Lung microvascular endothelial cell (primary cell): Measurements from ENCODE around the gene FERMT2. TPM values are rescaled to one million over a fixed set of nuclear protein-coding genes. Genes with fewer than 3 reads are reported as not detected.

Source experiments
- DNase-seq, 2 donors: peaks; one replicate each; pipeline versions ENCODE4 v3.0.0 to v3.0.0-alpha.2; 2010; ENCODE audit warnings: low read depth in 2 of 2
- total RNA-seq: library from RNA; depleted of rRNA; stranded (reverse); fragments of >200 nt; gene quantifications from 2 replicates; pipeline ENCODE4 v1.2.1, GENCODE V29; 2014

The FERMT2 gene
- total RNA-seq, 1 donor from 2014 or later, result 61.3 TPM

DNA sequence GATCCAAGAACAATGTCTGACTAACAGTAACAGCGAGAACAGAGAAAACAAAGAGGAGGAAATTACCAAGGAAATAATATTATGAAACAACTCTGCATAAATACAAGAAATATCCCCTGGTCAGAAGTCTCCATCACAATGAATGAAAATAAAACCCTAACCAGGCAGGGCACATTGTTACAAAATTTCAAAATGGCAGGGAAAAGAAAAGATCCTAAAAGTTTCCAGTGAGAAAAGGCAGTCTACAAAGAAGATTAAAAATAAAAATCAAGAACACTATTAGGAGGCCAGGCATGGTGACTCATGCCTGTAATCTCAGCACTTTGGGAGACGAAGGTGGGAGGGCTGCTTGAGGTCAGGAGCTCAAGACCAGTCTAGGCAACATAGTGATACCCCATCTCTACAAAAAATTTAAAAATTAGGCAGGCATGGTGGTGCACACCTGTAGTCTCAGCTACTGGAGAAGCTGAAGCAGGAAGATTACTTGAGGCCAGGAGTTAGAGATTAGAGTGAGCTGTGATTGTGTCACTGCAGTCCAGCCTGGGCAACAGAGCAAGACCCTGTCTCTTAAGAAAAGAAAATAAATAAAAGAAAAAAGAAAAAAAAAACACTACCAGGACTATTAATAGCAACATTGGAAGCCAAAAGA lies 47.8 kb downstream of the FERMT2 start:
- peak; percentile 42 to 51 for DNase-seq

DNA sequence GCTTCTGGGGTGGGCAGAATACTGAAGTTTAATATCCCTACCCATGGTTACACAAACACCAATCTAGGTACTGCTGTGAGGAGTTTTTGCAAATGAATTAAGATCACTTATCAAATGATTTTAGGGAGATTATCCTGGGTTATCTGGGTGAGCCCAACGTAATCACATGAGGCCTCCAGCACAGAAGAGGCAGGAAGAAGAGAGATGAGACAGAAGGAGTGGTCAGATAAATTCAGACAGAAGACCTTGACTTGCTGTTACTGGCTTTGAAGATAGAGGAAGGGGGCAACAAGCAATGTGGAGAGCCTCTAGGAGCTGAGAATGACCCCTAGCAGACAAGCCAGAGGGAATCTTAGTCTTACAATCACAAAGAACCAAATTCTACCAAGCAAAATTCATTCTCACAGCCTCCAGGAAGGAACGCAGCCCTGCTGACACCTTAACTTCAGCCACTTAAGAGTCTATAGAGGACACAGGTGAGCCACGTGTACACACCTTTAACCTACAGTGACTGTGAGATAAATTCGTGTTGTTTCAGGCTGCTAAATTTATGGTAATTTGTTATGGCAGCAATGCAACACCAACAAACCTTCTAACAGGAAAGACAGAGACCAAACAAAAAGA lies 49.4 kb downstream of the FERMT2 start:
- DNase-seq, result no peak

DNA sequence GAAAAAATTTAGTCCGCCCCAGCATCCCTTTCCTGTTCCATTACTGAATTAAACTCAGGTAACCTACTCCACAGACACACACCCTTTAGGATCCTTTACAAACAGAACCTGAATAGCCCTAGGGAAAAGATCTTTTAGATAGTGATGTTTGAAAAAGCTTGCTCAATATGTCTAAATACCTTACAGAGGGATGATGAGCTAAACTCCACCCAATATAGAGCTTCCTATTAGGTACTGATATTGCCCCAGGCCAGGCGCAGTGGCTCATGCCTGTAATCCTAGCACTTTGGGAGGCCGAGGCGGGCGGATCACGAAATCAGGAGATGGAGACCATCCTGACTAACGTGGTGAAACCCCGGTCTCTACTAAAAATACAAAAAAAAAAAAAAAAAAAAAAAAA lies 50.1 kb downstream of the FERMT2 start:
- no peak for DNase-seq

DNA sequence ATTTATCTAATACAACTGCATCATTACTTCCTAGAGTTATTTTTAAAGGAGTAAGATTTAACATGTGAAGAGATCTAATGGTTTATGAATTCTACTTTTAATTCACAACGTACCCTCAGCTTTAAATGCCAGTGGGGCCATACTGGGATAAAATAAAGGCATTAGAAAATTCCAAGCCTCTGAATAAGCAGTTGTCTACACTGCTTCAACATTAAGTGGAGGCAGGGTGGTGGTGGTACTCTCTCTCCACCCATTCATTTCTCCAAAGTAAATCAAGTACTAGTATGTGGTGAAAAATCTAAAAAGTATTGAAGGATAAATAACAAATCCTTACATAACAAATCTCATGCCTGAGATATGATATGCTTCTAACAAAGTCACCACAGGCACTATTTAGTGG lies 52.4 kb downstream of the FERMT2 start:
- DNase-seq, result no peak

DNA sequence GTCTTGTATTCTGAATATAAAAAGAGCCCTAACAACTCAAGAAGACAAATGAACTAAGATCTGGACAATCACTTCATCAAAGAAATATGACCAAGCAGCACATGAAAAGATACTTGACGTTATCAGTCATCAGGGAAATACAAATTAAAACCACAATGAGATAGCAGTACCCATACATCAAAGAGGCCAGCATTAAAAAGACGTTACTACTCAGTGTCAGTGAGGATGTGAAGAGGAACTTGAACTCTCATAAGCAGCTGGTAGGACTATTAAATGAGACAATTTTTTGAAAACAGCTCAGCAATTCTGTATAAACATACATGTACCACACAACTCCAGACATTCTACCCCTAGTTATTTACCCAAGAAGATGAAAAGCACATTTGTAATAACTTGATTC lies 55.9 kb downstream of the FERMT2 start:
- DNase-seq, result peak in 1 of 2 donors; percentile 40

DNA sequence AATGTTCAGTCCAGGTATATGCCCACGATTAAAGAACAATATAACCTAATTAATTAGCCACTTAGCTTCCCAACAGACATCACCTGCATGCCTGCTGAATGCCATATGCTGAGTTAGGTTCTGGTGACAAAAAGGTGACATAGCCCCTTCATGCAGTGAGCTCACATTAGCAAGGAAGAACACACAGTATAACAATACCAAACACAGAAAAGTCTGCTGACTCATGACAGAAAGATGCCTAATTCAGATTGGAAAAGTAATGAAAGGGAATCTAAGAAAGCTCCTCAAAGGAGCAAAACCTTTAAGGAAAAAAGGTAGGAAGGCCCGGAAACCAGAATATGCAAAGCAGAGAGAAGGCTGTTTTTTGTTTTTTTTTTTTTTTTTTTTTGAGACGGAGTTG lies 59.0 kb downstream of the FERMT2 start:
- no peak for DNase-seq

DNA sequence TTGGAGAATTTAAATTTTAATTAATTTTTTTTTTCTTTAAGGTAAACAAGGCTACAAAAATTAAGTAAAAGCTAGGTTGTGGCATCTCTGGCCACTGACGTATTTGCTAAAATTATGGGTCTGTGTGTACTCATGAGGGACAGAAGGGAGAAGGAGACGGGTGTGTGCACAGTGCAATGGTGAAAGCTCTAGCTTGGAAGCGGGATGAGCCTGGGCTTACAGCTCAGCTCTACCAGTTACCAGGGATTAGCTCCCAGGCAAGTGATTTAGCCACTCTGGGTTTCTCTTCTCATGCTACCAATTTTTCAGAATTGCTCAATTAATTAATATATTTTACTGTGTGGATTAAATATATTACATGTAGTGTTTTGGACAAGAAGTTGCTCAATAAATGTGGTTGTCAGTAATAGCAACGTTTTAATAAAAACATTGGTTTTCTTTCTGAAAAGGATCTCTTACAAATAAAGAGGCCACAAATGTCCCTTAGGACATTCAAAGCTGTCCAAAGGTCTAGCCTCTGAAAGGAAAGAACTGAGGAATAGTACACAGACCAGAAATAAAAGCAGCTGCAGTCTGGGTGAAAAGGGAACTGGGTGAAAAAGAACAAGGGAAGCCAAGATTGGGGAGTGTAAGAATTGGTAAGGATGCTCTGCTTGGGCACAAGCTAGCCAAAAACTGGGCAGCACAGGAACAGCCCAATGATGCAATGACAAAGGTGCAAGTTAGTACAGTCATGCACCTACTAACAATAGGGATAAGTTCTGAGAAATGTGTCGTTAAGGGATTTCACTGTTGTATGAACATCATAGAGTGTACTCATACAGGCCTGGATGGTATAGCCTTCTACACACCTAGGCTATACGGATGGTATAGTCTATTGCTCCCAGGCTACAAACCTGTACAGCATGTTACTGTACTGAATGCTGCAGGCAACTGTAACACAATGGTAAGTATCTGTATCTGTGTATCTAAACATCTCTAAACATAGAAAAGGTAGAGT lies 61.7 kb downstream of the FERMT2 start:
- no peak for DNase-seq

DNA sequence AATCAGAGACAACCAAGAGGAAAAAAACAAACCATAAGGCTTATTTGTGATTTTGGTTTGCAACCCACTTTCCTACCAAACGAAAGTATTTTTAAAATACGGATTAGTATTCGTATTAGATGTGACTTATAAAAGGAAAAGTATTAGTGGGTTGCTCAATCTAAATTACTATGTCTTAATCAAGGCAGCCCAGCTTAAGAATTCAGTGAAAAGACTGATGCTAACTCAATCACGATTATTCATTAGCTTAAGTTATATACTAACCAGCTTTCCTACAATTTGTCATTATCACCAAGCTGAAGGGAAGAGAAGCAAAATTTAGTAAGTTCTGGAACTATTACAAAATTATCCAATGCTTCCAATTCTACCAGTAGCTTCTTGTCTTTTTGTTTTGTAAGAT lies 62.7 kb downstream of the FERMT2 start:
- no peak for DNase-seq

DNA sequence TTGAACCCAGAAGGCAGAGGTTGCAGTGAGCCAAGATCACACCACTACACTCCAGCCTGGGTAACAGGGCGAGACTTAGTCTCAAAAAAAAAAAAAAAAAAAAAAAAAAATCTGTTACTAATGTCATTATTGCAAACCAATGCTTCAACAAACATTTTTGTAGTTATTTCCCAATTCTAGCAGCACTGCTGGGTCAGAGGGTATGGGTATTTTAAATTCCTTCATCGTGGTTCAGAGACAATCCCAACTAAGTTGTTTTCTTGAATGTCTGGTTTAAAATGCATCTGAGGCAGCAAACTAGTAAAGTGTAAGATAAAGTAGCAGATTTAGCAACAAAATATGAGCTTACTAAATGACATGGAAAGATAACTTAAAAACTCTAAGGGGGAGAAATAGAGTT lies 65.6 kb downstream of the FERMT2 start:
- no peak for DNase-seq

DNA sequence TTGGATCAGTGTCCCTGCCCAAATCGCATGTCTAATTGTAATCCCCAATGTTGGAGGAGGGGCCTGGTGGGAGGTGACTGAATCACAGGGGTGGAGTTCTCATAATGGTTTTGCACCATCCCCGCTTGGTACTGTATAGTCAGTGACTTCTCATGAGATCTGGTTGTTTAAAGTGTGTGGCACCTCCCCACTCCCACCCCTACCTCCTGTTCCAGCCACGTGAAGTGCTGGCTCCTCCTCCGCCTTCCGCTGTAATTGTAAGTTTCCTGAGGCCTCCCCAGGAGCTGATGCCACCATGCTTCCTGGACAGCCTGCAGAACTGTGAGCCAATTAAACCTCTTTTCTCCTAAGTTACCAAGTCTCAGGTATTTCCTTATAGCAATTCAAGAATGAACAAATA lies 67.2 kb downstream of the FERMT2 start:
- DNase-seq, result no peak

DNA sequence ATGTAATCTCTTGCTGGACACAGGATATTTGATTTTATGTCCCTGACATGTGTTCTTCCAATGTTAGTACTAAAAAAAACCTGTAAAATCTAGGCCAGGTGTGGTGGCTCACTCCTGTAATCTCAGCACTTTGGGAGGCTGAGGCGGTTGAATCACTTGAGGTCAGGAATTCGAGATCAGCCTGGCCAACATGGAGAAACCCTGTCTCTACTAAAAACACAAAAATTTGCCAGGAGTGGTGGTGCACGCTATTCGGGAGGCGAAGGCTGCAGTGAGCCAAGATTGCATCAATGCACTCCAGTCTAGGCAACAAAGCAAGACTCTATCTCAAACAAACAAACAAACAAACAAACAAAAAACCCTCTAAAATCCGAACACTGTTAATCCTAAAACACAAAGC lies 68.0 kb downstream of the FERMT2 start:
- DNase-seq, result no peak

DNA sequence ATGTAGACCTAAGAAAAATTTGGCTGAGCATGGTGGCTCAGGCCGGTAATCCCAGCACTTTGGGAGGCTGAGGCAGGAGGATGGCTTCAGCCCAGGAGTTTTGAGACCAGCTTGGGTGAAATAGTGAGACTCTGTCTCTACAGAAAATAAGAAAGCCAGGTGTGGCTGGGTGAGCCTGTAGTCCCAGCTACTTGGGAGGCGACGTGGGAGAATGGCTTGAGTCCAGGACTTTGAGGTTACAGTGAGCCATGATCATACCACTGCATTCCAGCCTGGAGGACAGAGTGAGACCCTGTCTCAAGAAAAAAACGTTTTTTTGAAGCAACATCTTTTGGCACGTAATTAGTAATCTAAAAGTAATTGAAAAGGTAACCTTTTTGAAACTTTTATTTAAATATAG lies 70.9 kb downstream of the FERMT2 start:
- no peak for DNase-seq

DNA sequence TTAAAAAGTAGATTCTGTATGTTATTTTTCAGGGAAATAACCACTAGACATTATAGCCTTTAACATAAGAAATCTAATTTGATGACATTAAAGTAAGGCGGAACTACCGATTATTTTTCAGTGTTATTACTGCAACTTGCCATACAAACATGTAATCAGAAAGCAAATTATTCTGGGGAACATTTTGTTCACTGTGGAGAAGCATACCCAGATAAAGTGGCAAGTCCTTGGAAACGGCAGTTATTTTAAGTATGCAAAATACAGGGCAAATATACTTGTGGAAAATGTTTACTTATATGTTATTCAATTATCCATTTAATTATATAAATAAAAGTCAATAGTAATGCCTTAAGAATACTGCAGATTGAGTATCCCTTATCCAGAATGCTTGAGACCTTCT lies 71.9 kb downstream of the FERMT2 start:
- DNase-seq, result no peak

DNA sequence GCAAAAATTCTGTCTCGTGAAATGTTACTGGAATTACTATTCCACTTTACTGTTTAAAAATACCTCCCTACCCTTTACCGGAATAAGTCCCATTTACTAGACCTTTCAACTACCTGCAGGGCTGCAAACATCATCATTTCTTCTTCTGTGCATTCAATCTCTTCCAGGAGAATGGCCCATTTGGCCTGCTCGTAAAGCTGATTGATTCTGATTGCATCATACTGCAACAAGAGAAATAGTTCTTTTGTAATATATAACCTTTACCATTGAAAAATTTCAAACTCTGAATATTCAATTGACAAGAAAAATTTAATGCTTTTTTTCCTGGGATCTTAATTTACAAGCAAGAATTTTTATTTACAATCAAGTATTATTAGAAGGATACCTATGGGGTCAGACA lies 72.4 kb downstream of the FERMT2 start:
- DNase-seq, result no peak

DNA sequence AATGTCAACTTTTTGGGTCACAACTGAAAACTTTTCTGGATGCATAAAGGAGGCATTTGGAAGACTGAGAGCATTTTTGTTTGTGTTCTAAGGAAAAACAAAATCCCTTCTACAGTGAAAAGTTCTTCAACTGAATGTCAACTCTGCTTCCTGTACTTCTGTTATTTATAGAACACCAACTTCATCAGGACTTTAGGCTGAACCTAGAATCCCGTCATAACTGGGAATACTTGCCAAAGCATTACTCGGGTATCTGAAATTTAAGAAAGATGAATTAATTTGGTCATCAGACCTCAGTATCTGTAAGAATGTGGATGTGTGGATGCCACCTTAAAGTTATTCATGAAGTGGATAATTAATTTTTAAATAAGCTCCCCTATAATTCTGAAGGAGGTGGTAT lies 73.2 kb downstream of the FERMT2 start:
- DNase-seq, result peak in 1 of 2 donors; percentile 56

DNA sequence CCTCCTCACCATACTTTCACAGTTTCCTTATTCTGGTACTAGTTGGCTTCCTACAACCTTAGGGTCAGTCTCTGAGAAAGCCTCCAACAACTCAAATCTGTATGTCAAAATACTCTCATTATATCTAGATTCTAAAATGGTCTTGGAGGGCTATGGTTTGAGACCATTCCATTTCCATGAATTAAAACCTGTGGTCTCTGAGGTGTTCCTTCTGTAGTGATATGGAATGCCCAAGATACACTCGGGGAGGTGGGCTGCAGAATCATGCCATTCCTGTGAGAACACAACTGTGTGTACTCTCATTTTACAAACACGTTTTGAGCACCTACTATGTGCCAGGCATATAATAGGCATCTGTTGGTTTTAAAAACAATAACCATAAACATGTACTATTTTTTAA lies 74.0 kb downstream of the FERMT2 start:
- no peak for DNase-seq

DNA sequence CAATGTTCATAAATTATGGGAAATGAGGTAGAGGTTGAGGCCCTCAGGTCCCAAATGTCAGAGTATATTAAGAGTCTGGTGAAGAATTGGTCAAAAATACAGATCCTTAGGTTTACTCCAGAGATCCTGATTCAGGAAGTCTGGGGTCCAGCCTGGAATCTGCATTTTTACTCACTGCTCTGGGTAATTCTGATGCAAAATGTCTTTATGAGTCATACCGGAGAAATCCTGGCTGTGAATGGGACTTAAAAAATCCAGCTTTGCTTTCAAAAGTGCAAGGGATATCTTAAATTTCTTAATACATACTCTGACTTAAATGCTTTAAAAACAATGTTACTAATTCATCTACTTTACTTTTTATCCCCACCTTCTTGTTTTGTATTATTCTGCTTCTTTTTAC lies 74.5 kb downstream of the FERMT2 start:
- peak in 1 of 2 donors; percentile 22 for DNase-seq

DNA sequence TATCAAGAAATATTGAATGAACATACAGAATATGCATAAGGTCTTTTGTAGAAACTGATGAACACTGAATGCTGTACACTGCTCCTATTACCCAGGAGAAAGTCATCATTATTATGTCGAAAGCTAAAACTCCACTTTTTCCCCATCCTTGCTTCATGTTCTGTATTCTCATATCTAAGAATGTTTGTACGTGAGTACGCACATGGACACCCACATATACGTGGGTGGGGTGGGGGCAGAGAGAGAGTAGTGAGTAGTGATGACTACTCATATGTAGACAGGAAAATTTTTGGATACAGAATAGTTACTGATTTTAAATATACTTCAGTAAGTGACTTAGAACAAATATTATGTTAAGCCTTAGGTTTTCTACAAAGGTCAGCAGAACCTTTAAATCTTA lies 75.1 kb downstream of the FERMT2 start:
- no peak for DNase-seq

DNA sequence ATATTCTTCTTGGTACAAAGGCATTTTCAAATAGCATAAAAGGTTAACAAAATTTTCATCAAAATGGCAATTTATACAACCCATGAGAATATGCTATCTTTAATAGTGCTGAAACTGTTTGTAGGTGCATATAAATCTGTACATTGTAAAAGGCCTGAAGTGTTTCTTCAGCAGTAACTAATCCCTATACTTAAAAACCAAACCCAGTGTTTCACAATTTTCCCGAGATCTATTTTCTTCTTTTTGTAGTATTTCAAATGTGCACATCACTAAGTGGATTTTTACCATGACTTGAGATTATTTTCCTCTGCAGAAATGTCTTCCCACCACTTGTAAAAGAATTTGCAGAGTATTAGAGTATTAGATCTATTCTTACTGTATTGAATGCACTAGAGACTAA lies 76.5 kb downstream of the FERMT2 start:
- DNase-seq, result no peak

DNA sequence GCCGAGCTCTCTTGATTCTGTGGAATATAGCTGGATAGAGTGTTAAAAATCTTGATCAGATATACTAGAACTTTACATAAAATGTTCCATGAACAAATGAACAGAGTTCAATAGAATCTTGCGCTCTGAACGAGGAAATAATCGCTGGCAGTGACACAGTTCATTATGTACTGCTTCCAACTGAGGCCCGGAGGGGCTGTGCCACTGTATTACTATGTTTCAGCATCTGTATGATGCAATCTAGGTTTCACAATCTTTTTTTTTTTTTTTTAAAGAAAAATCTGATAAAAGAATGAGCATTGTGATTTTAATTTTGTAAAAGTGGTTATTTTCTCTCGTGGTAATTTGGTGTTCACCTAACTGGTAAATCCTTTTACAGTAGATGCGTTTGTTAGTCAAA lies 77.2 kb downstream of the FERMT2 start:
- no peak for DNase-seq

DNA sequence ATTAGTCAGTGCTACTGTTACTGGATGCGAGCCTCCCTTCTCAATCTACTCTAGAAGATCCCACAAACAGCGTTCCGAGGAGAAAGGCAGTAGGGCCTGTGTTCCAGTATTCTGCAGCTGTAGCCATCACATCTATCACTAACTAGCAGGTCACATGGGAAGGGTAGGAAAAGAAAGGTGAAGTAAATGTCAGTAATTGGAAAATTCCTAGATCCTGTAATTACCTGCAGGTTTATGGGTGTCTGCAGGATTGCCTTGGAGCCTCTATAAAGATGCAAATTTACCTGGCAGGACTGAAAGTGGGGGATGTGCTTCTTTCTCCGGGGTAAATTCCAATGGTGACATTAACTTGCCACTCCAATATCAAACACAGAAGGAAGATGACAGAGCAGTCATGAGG lies 77.8 kb downstream of the FERMT2 start:
- no peak for DNase-seq

DNA sequence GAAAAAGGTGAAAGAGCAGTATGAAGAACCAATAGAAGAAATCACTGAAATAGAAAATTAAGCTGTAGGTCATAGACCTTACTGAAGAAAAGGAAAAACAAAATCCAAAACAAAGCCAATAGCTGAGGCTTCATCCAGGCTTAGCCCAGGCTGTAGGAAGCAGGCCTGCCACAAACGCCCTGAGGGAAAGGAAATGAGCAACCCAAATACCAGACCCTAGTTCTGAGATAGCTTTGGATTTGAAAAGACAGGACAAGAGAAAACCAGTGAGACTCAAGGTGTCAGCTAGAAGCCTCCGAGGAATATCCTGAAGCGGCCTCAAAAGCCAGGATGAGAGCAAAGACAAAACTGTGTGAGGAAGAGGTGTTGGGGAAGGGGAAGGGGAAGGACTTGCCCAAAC lies 79.2 kb downstream of the FERMT2 start:
- DNase-seq, result no peak
